Kidney (tissue), 14 donors: ENCODE results near the gene CD4. TPM values are rescaled to one million over a fixed set of nuclear protein-coding genes. Genes with fewer than 3 reads are reported as not detected.
A peak's percentile ranks its signal among the peaks of the same experiment; 100 is the strongest.

Experiments used
- DNase-seq, 5 donors: peaks; one replicate each; pipeline ENCODE4 v3.0.0-alpha.2; 2013 to 2020
- FAIRE-seq: peaks from 2 replicates; lab custom pipeline; 2012; peaks lifted over from hg19 to GRCh38; lab: Jason Lieb, UNC
- H3K27ac ChIP-seq, 2 donors: one replicate each; pipeline ENCODE4 v1.7.0; 2013; ENCODE audit warnings: low read depth in 2 of 2, low read length in 2 of 2, inconsistent platforms in 1 of 2
- H3K27me3 ChIP-seq: one replicate; pipeline ENCODE4 v1.7.1; 2013; ENCODE audit warnings: low read length, inconsistent platforms; ENCODE audit not compliant: control insufficient read depth, insufficient read depth
- H3K36me3 ChIP-seq, 3 donors: one replicate each; pipeline versions ENCODE4 v1.7.0 to v1.7.1; 2013; ENCODE audit warnings: low read length in 3 of 3, control low read depth in 1 of 3, inconsistent platforms in 1 of 3; ENCODE audit not compliant: insufficient read depth in 3 of 3, control insufficient read depth in 2 of 3
- H3K4me1 ChIP-seq, 3 donors: one replicate each; pipeline versions ENCODE4 v1.7.0 to v1.7.1; 2013; ENCODE audit warnings: low read length in 3 of 3, inconsistent platforms in 1 of 3, low read depth in 1 of 3; ENCODE audit not compliant: control insufficient read depth in 2 of 3, insufficient read depth in 2 of 3
- H3K4me3 ChIP-seq, 3 donors: one replicate each; pipeline versions ENCODE4 v1.7.0 to v1.8.1; 2013; ENCODE audit warnings: low read length in 3 of 3, control low read depth in 1 of 3, inconsistent platforms in 1 of 3
- H3K9ac ChIP-seq, 3 donors: one replicate each; pipeline versions ENCODE4 v1.7.0 to v1.7.1; 2013; ENCODE audit warnings: low read length in 3 of 3, control low read depth in 1 of 3, inconsistent platforms in 1 of 3
- H3K9me3 ChIP-seq, 3 donors: one replicate each; pipeline versions ENCODE4 v1.7.0 to v1.7.1; 2013; ENCODE audit warnings: low read length in 3 of 3, control low read depth in 1 of 3, inconsistent platforms in 1 of 3; ENCODE audit not compliant: control insufficient read depth in 2 of 3, insufficient read depth in 1 of 3
- CTCF ChIP-seq: IDR thresholded peaks from 3 replicates; pipeline ENCODE4 v1.5.1; 2012; ENCODE audit warnings: mild to moderate bottlenecking, moderate library complexity, borderline replicate concordance; ENCODE audit not compliant: insufficient read depth; ENCODE audit errors: extremely low read depth
- intact Hi-C: fragments of 100-400 bp; cut with DNase I; formaldehyde crosslinking; loops from one replicate; pipeline ENCODE4 v1.11.1; 2022
- polyA plus RNA-seq: library from polyadenylated mRNA; stranded (reverse); fragments of 350-450 nt; fragmentation: Illumina TruSeq; extraction: RNeasy Lipid Tissue Mini Kit (QIAGEN cat#74804); gene quantifications from one replicate; pipeline ENCODE4 v1.2.3, GENCODE V29; 2014; ENCODE audit warnings: low read depth, low replicate concordance; ENCODE audit not compliant: insufficient read depth
- total RNA-seq: library from RNA; stranded (reverse); fragmentation: NEBNext Ultra II Directional; extraction: Animal tissue kit (Norgen Biotek cat#: 25700); gene quantifications from one replicate; pipeline ENCODE4 v1.2.1, GENCODE V29; 2021
- donor health status: control.
- donor health status: control.
- donor health status: control.
- donor health status: control.
- donor health status: control.
- donor health status: DM: yes; HTN: yes; CAD: no.
- donor health status: Normal renal cell carcinoma (clear cell type).

The CD4 gene
- total and polyA plus RNA-seq, 2 donors from 2014 or later = 12.2 to 38.1 TPM

GRCh38 chr12:6842075-6842474 lies 52.7 kb downstream of the CD4 start:
- Histone ChIP-seq H3K27ac (no peak overlapping the region), H3K4me1 (no peaks in the 10 kb centered on the region), H3K9ac (no peak overlapping the region), H3K27me3 (no peaks in the 10 kb centered on the region), H3K4me3 (no peak overlapping the region), H3K36me3 (peaks cover 0 to 9% (median 2%) of the 10 kb centered on the region in 3 donors), H3K9me3 (no peaks in the 10 kb centered on the region)
- intact Hi-C loops = no loop called here
- DNase-seq (no peak), FAIRE-seq (no peak)
- TF ChIP-seq CTCF = no peak

- H3K9ac ChIP-seq = no peak overlapping the region
- no peaks in the 10 kb centered on the region for H3K4me1 ChIP-seq
- no peaks in the 10 kb centered on the region for H3K27me3 ChIP-seq
- intact Hi-C loops = no loop called here
- FAIRE-seq (no peak), DNase-seq (no peak)
- no peak overlapping the region for H3K4me3 ChIP-seq
- no peak overlapping the region for H3K27ac ChIP-seq
- no peaks in the 10 kb centered on the region for H3K9me3 ChIP-seq
- no peak for TF ChIP-seq CTCF
- peaks cover 0 to 4% (median 2%) of the 10 kb centered on the region in 3 donors for H3K36me3 ChIP-seq
Measured at GRCh38 chr12:6843118-6843902, 54.0 kb downstream of the CD4 start.

- intact Hi-C loops = no loop called here
- FAIRE-seq (no peak), DNase-seq (peak in 1 of 5 donors; percentile 74)
- peaks cover 0 to 4% (median 2%) of the 10 kb centered on the region in 3 donors for H3K36me3 ChIP-seq
- H3K27me3 ChIP-seq = no peaks in the 10 kb centered on the region
- H3K9me3 ChIP-seq = no peaks in the 10 kb centered on the region
- TF ChIP-seq CTCF = no peak
- no peak overlapping the region for H3K9ac ChIP-seq
- no peak overlapping the region for H3K4me3 ChIP-seq
- no peaks in the 10 kb centered on the region for H3K4me1 ChIP-seq
- no peak overlapping the region for H3K27ac ChIP-seq
Measured at GRCh38 chr12:6845395-6845794, 56.1 kb downstream of the CD4 start.
